Astrocyte (in vitro differentiated cells and primary cell): ENCODE results near the gene MISP.

Source experiments
- CTCF ChIP-seq: IDR thresholded peaks from 2 replicates; pipeline ENCODE4 v1.5.1; 2011; ENCODE audit warnings: low read depth, mild to moderate bottlenecking, inconsistent platforms, low read length, moderate library complexity; ENCODE audit not compliant: insufficient read depth
- EZH2 ChIP-seq: IDR thresholded peaks from 2 replicates; pipeline ENCODE4 v1.6.1; 2012; ENCODE audit warnings: mild to moderate bottlenecking, low read length, inconsistent platforms; ENCODE audit not compliant: insufficient read depth

DNA sequence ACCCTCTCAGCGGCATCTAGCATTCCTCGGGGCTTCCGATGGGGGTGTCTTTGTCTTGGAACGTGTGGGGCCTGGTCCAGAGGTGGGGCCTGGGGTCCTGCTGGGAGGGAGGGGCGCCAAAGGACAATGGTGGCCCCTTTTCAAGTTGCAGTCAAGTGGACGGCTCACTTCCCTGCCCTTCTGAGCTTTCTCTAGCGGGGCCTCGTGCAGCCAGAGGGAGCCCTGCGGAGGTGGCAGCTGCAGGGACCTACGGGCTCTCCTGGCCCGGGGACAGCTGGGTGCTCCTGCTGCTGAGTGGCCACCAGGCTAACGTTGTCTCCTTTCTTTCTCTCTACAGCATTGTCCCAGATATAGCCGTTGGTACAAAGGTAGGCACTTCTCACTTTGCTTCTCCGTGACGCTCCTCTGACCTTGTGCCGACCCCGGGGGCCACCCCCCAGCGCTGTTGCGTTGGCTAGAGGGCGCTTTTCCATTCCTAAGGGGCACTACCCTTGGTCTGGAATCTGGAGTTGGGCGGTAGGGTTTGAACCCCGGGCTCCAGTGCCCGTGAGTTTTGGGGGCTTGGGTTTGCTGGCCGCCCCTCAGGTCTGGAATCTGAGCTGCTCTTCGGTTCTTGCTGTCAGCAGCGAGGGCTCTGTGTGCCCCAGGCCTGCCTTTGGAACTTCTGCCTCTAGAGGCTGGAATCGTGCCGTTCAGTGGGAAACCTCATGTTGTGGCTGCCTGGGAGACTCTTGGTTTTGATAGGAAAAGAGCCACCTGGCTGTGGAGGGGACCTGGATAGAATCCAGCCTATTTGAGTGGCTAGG, 48.4 kb downstream of the MISP start:
- TF ChIP-seq CTCF (peak; percentile 13), EZH2 (no peak)
